ENCODE results near the gene ANKRD44.

GRCh38 chr2:197322143-197322542, 11.6 kb upstream of the ANKRD44 start:
- TF ChIP-seq CTCF (IDR thresholded peaks at IDR 0.05; ENCODE audit: low read depth, low read length) (no peak), POLR2A (IDR thresholded peaks at IDR 0.05; ENCODE audit: extremely low read depth, insufficient read length) (no peak), MAX (IDR thresholded peaks at IDR 0.05; ENCODE audit: low read depth, low read length) (no peak), MYC (IDR thresholded peaks at IDR 0.05; ENCODE audit: low read depth, low read length) (no peak)

Measured in NB4 (cell line).